ENCODE data around the gene NSL1.
"Not testable (repeated sequence)": the region's sequence is repeated elsewhere in the genome, so short reads cannot be mapped to it uniquely, and the experiment has no call there.

Gene NSL1

GRCh38 chr1:212746546-212746945, 45.0 kb downstream of the NSL1 start:
- DNase-seq = no peak

GRCh38 chr1:212745303-212745702, 46.3 kb downstream of the NSL1 start:
- no peak for DNase-seq

- no peak for DNase-seq
Measured at GRCh38 chr1:212743901-212744475, 47.6 kb downstream of the NSL1 start.

- DNase-seq = no peak
Measured at GRCh38 chr1:212738330-212738729, 53.2 kb downstream of the NSL1 start.

GRCh38 chr1:212737559-212737958, 54.0 kb downstream of the NSL1 start:
- DNase-seq = no peak

- DNase-seq = no peak
Measured at GRCh38 chr1:212733109-212733508, 58.5 kb downstream of the NSL1 start.

GRCh38 chr1:212731630-212732029, 59.9 kb downstream of the NSL1 start:
- DNase-seq = no peak

- no peak for DNase-seq
Measured at GRCh38 chr1:212728606-212729005, 63.0 kb downstream of the NSL1 start.

- peak; percentile 14 for DNase-seq
Measured at GRCh38 chr1:212727386-212728181, 64.0 kb downstream of the NSL1 start.

- DNase-seq = not testable (repeated sequence)
Measured at GRCh38 chr1:212724679-212725078, 66.9 kb downstream of the NSL1 start.

GRCh38 chr1:212722270-212722957, 69.2 kb downstream of the NSL1 start:
- no peak for DNase-seq

GRCh38 chr1:212721388-212722247, 70.0 kb downstream of the NSL1 start:
- DNase-seq = no peak

- no peak for DNase-seq
Measured at GRCh38 chr1:212719633-212720032, 71.9 kb downstream of the NSL1 start.

GRCh38 chr1:212718499-212718898, 73.1 kb downstream of the NSL1 start:
- no peak for DNase-seq

- no peak for DNase-seq
Measured at GRCh38 chr1:212716161-212716560, 75.4 kb downstream of the NSL1 start.

- no peak for DNase-seq
Measured at GRCh38 chr1:212713465-212714136, 78.0 kb downstream of the NSL1 start.

GRCh38 chr1:212712451-212713303, 78.9 kb downstream of the NSL1 start:
- no peak for DNase-seq

- DNase-seq = not testable (repeated sequence)
Measured at GRCh38 chr1:212711974-212712373, 79.6 kb downstream of the NSL1 start.

- DNase-seq = no peak
Measured at GRCh38 chr1:212710566-212710965, 81.0 kb downstream of the NSL1 start.

GRCh38 chr1:212703991-212704564, 87.5 kb downstream of the NSL1 start:
- DNase-seq = no peak

- DNase-seq = no peak
Measured at GRCh38 chr1:212702672-212703071, 88.9 kb downstream of the NSL1 start.

All from CD4-positive, alpha-beta T cell treated with Interferon gamma for 1 hour (primary cell).